Diencephalon (tissue), 1 donor: Measurements from ENCODE around the gene MED27. TPM values are rescaled to one million over a fixed set of nuclear protein-coding genes. Genes with fewer than 3 reads are reported as not detected.

Experiments used
- total RNA-seq: library from RNA; depleted of rRNA; stranded (reverse); fragments of >200 nt; gene quantifications from one replicate; pipeline ENCODE4 v1.2.3, GENCODE V29; 2014

MED27 gene
- total RNA-seq = 12.0 TPM

DNA sequence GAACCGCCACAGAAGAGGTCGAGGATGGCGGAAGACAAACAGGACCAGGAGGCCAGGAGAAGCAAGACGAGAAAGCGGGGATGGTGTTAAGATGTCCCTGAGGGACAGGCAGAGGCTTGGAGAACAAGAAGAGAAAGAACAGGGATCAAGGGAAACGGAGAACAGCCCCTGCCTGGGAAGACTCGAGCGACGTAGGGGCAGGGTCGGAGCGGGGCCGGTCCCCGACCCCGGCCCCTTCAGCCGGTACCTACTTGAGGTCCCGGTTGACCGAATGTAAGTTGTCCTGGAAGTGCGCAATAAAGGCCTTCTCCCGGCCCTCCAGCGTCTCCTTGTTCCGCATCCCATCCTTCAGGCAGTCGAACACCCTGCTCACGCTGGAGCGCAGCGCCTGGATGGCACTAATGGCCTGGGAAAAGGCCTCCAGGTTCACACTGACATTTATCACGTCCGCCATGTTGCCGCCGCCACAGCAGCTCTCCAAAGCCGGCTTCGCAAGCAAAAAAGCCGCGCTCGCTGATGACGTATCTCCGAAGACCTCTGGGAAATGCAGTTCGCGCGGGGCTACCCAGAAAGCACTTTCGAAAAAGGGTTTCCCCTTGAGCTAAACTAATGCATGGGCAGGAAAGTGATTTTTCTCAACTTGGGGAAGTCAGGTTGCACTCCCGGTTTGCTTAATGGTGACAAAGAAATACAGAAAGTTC is at the start of gene MED27:
Gene MED27 (minus strand): TSS at position 477 of the 701 bp plus-strand sequence. CDS start 23 bp downstream, at position 454.

Other genes starting within 250 kb of the MED27 start
- 15.5 TPM for gene NTNG2, start 82.2 kb upstream of the MED27 start, total RNA-seq